HUES6 (cell line): Measurements from ENCODE around the gene RELL1.

Experiments
- H3K27ac ChIP-seq: 2 replicates; pipeline ENCODE4 v1.7.0; 2013; ENCODE audit warnings: low read depth, mild to moderate bottlenecking, low read length, inconsistent platforms
- H3K27me3 ChIP-seq: 2 replicates; pipeline ENCODE4 v1.6.1; 2013; ENCODE audit warnings: low read length; ENCODE audit not compliant: control insufficient read depth, insufficient read depth
- H3K36me3 ChIP-seq: 2 replicates; pipeline ENCODE4 v1.6.1; 2013; ENCODE audit warnings: low read length; ENCODE audit not compliant: control insufficient read depth, insufficient read depth
- H3K4me1 ChIP-seq: 2 replicates; pipeline ENCODE4 v1.6.1; 2013; ENCODE audit warnings: low read length; ENCODE audit not compliant: control insufficient read depth, insufficient read depth
- H3K4me3 ChIP-seq: 2 replicates; pipeline ENCODE4 v1.5.1; 2013; ENCODE audit warnings: low read depth, low read length
- H3K9ac ChIP-seq: one replicate; pipeline ENCODE4 v1.6.1; 2013; ENCODE audit warnings: mild to moderate bottlenecking, low read length
- H3K9me3 ChIP-seq: 2 replicates; pipeline ENCODE4 v1.6.1; 2013; ENCODE audit warnings: low read depth, low read length; ENCODE audit not compliant: control insufficient read depth, insufficient read depth

Gene RELL1

GRCh38 chr4:37651781-37652377 lies 34.3 kb downstream of the RELL1 start:
- H3K27ac ChIP-seq = no peak overlapping the region; the same call in 1 of the 2 replicates
- H3K4me1 ChIP-seq = peaks cover 34% of the 10 kb centered on the region
- H3K9ac ChIP-seq = peak overlapping the region; percentile 42
- no peaks in the 10 kb centered on the region for H3K27me3 ChIP-seq
- H3K9me3 ChIP-seq = peaks cover 18% of the 10 kb centered on the region
- 0 out of 2 replicates have a peak, but pooled peaks cover 1% of the 10 kb centered on the region for H3K36me3 ChIP-seq
- H3K4me3 ChIP-seq = no peak overlapping the region

- Histone ChIP-seq H3K4me3 (no peak overlapping the region), H3K9me3 (peaks cover 6% of the 10 kb centered on the region), H3K4me1 (peaks cover 42% of the 10 kb centered on the region), H3K9ac (no peak overlapping the region), H3K27ac (no peak overlapping the region), H3K36me3 (peaks cover 4% of the 10 kb centered on the region; the same call in 1 of the 2 replicates), H3K27me3 (no peaks in the 10 kb centered on the region)
These were observed 35.7 kb downstream of the RELL1 start for GRCh38 chr4:37650481-37650880.

- no peak overlapping the region for H3K27ac ChIP-seq
- peaks cover 42% of the 10 kb centered on the region for H3K4me1 ChIP-seq
These were observed 36.9 kb downstream of the RELL1 start for GRCh38 chr4:37649268-37649667.

GRCh38 chr4:37648084-37648817 lies 37.9 kb downstream of the RELL1 start:
- H3K4me1 ChIP-seq = peaks cover 36% of the 10 kb centered on the region
- H3K4me3 ChIP-seq = no peak overlapping the region
- H3K27me3 ChIP-seq = no peaks in the 10 kb centered on the region
- H3K9ac ChIP-seq = no peak overlapping the region
- H3K36me3 ChIP-seq = peaks cover 4% of the 10 kb centered on the region; the same call in 1 of the 2 replicates
- H3K27ac ChIP-seq = no peak overlapping the region
- H3K9me3 ChIP-seq = no peaks in the 10 kb centered on the region

More at GRCh38 chr4:37649268-37649667, 36.9 kb downstream of the RELL1 start:
- no peak overlapping the region for H3K9ac ChIP-seq
- peaks cover under 1% of the 10 kb centered on the region; the same call in 1 of the 2 replicates for H3K9me3 ChIP-seq
- H3K36me3 ChIP-seq = peaks cover 4% of the 10 kb centered on the region; the same call in 1 of the 2 replicates
- H3K27me3 ChIP-seq = no peaks in the 10 kb centered on the region
- H3K4me3 ChIP-seq = no peak overlapping the region

GRCh38 chr4:37646247-37646646 lies 39.9 kb downstream of the RELL1 start:
- H3K27me3 ChIP-seq = no peaks in the 10 kb centered on the region
- peaks cover 38% of the 10 kb centered on the region for H3K4me1 ChIP-seq
- peaks cover 4% of the 10 kb centered on the region; the same call in 1 of the 2 replicates for H3K36me3 ChIP-seq
- H3K9me3 ChIP-seq = no peaks in the 10 kb centered on the region
- H3K27ac ChIP-seq = no peak overlapping the region
- no peak overlapping the region for H3K9ac ChIP-seq
- no peak overlapping the region for H3K4me3 ChIP-seq

- Histone ChIP-seq H3K27me3 (no peaks in the 10 kb centered on the region), H3K9me3 (no peaks in the 10 kb centered on the region), H3K27ac (no peak overlapping the region), H3K9ac (no peak overlapping the region), H3K4me3 (no peak overlapping the region), H3K4me1 (peaks cover 41% of the 10 kb centered on the region), H3K36me3 (peaks cover 4% of the 10 kb centered on the region; the same call in 1 of the 2 replicates)
These were observed 40.4 kb downstream of the RELL1 start for GRCh38 chr4:37645736-37646135.

- Histone ChIP-seq H3K27me3 (no peaks in the 10 kb centered on the region), H3K4me3 (no peak overlapping the region), H3K4me1 (peaks cover 41% of the 10 kb centered on the region), H3K36me3 (peaks cover 4% of the 10 kb centered on the region; the same call in 1 of the 2 replicates), H3K9ac (no peak overlapping the region), H3K27ac (no peak overlapping the region), H3K9me3 (no peaks in the 10 kb centered on the region)
These were observed 41.2 kb downstream of the RELL1 start for GRCh38 chr4:37644962-37645361.

- H3K4me1 ChIP-seq = peaks cover 33% of the 10 kb centered on the region
- H3K27me3 ChIP-seq = no peaks in the 10 kb centered on the region
- H3K27ac ChIP-seq = peak overlapping the region; percentile 18; the same call in 1 of the 2 replicates
- H3K4me3 ChIP-seq = no peak overlapping the region
- H3K9me3 ChIP-seq = no peaks in the 10 kb centered on the region
- H3K9ac ChIP-seq = no peak overlapping the region
- H3K36me3 ChIP-seq = peaks cover 11% of the 10 kb centered on the region; the same call in 1 of the 2 replicates
These were observed 44.0 kb downstream of the RELL1 start for GRCh38 chr4:37641886-37642849.

GRCh38 chr4:37641352-37641751 lies 44.8 kb downstream of the RELL1 start:
- peaks cover 14% of the 10 kb centered on the region; the same call in 1 of the 2 replicates for H3K36me3 ChIP-seq
- H3K4me3 ChIP-seq = no peak overlapping the region
- H3K4me1 ChIP-seq = peaks cover 32% of the 10 kb centered on the region
- H3K9ac ChIP-seq = no peak overlapping the region
- no peaks in the 10 kb centered on the region for H3K9me3 ChIP-seq
- no peaks in the 10 kb centered on the region for H3K27me3 ChIP-seq
- peak overlapping the region; percentile 29; the same call in 1 of the 2 replicates for H3K27ac ChIP-seq

- Histone ChIP-seq H3K9ac (no peak overlapping the region), H3K9me3 (no peaks in the 10 kb centered on the region), H3K27me3 (no peaks in the 10 kb centered on the region), H3K36me3 (peaks cover 17% of the 10 kb centered on the region), H3K27ac (no peak overlapping the region), H3K4me3 (no peak overlapping the region), H3K4me1 (peaks cover 25% of the 10 kb centered on the region)
These were observed 46.5 kb downstream of the RELL1 start for GRCh38 chr4:37639551-37640285.
